GM19324 (cell line): ENCODE data around the gene MAGEB1.

Experiments used
- ATAC-seq: cut with Tn5 transposase; IDR thresholded peaks from one replicate; pipeline ENCODE4 v1.9.1; 2021; ENCODE audit warnings: mild to moderate bottlenecking, moderate library complexity; ENCODE audit not compliant: unreplicated experiment, low FRiP score

MAGEB1 gene, protein sequence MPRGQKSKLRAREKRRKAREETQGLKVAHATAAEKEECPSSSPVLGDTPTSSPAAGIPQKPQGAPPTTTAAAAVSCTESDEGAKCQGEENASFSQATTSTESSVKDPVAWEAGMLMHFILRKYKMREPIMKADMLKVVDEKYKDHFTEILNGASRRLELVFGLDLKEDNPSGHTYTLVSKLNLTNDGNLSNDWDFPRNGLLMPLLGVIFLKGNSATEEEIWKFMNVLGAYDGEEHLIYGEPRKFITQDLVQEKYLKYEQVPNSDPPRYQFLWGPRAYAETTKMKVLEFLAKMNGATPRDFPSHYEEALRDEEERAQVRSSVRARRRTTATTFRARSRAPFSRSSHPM

GRCh38 chrX:30246769-30247489 is at the start of gene MAGEB1:
MAGEB1 (plus strand) TSS chrX:30247146; CDS start chrX:30250494, 3,348 bp downstream.
- no peak for ATAC-seq

DNA sequence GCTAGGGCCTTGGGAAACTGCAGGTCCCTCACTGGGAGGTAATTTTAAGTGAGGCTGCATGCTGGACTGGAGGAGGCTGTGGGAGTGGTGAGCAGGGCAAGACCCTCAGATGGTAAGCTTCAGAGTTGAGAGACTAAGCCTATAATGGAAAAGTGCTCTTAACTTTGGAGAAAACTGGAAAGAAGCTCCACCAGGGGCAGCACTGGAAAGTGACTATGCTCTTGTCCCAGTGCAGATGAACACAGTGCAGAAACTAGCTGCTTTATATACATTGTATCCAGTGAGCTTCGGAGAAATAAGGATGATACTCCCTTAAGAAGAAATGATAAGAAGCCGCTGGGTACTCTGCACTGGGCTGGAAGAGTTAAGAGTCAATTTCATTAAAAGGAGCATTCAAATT is 34.8 kb upstream of the MAGEB1 start:
- no peak for ATAC-seq

DNA sequence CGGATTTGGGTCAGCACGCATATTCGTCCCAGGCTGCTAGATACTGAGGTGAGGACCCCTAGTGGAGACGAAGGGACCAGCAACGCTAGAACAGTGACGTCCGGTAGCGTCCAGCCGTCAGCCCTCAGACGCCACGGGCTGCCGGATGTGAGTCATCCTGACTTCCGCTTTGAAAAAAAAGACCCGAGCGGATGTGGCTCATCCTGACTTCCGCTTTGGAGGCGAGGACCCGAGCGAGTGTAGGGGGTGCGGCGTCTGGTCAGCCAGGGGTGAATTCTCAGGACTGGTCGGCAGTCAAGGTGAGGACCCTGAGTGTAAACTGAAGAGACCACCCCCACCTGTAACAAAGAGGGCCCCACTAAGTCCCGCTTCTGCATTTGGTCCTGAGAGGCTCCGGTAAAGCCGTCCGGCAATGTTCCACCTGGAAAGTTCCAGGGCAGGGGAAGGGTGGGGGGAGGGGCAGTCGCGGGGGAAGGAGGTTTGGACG is 31.5 kb upstream of the MAGEB1 start, which contains the start of gene MAGEB2:
Gene MAGEB2 (plus strand): TSS at position 207 of the 487 bp plus-strand sequence. CDS start 3,018 bp downstream, outside the sequence.
- no peak for ATAC-seq

DNA sequence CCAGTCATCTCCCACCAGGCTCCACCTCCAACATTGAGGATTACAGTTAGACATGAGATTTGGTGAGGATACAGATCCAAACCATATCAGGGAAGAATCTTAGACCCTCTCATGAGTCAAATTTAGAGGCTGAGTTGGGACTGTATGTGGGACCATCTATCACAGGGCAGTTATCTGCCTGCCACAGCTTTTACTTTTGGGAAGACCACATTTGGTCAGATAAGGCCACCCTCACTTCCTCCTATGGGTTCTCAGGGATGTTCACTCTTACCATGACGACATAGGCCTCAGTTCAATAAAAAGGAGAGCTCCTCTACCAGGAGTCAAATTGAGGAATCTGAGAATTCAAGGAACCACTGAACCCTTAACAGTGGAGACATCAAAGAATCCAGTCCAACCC is 29.5 kb upstream of the MAGEB1 start:
- no peak for ATAC-seq

GRCh38 chrX:30219372-30219771 is 27.6 kb upstream of the MAGEB1 start:
- ATAC-seq = no peak

DNA sequence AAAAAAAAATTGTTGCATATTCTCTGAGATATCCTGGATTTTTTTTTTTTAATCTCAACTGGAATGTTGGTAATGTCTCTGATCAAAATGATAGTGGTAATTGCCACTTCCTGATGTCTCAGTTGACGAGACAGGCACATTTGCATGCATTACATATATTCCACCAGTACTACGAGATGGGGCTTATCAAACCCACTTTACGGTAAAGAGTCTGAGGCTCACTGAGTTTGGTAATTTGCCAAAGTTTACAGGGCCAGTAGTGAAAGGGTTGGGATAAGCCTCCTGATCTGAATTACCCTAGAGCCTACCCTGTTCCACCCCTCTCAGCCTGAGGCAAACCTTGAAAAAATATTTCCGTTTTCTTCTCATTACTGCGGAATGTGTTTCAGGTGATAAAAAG is 26.3 kb upstream of the MAGEB1 start:
- no peak for ATAC-seq

GRCh38 chrX:30224536-30224935 is 22.4 kb upstream of the MAGEB1 start:
- no peak for ATAC-seq

DNA sequence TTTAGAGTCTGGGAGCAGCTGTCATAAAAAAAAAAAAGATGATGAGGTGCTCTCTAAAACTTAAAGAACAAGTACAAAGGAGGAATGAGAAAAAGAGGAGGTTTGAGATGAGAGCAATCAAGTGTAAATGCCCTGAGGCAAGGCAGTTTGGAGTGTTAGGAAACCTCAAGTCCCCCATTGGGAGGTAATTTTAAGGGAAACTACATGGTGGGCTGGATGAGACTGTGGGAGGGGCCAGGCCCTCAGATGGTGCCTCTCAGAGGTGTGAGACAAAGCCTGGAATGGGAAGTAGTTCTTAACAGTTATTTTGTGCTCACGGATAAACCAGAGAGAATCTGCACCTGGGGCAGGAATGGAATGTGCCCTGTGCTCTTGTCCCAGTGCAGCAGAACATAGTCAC is 18.4 kb upstream of the MAGEB1 start:
- ATAC-seq = no peak

GRCh38 chrX:30230395-30230794 is 16.6 kb upstream of the MAGEB1 start, which contains the start of gene MAGEB3:
MAGEB3 (plus strand) TSS chrX:30230657; CDS start chrX:30235925, 5,268 bp downstream.
- ATAC-seq = no peak

- no peak for ATAC-seq
Measured at GRCh38 chrX:30241724-30242415, 5.1 kb upstream of the MAGEB1 start, which contains the start of gene MAGEB4. MAGEB4 (plus strand) TSS chrX:30242000; CDS start chrX:30242136, 136 bp downstream.

DNA sequence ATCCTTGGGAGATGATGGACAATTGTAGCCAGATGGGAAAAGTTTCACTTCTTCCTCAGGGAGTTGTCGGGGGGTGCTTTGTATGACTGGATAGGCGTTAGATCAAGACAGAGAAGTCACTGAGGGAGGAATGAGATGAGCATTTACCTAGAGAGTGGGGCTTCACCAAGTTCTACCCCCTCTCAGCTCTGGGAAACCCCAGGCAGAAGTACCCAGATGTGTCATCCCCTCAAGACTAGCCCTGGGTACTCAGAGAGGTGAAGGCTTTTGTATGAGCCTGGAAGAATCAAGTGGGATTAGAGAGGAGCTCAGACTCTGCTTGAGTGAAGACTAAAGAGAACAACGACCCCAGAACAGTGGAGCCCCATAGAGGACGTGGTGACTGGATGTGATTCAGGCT is 1.9 kb downstream of the MAGEB1 start:
- peak; percentile 44 for ATAC-seq

DNA sequence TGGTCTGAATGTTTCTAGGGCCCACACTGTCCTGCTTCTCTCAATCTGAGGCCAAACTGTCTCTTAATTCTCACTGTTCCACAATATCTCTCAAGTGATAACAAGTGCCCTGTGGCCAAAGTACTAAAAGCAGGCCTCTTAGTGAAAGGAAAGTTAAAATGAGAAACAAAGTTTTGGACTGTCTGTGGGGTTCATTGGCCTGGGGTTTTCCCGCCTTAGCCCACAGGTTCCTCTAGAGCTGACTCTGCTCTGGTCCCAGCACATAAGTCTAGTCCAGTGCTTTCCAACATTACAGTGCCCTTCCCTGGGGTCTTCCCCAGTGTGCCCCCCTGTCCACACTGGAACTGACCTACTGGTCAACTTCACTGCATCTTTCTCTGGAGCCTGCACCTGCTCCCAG is 6.3 kb downstream of the MAGEB1 start:
- ATAC-seq = peak; percentile 44

DNA sequence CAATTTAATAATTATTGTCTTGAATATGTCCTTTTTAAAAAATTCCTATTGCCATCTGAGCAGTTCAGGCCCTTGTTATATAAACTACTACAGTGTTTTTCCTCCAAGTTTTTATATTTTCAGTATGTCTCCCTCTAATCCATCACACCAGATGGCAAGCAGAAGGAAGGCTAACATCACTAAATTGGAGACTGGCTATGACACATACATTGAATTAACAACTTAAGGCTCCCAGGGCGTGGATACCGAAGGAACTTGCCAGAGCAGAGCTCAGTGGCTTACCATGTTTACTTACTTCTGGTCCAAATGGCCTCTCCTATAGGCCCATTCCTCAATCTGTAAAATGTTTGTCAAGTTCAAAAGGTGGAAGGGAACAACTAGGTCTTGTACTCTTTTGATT is 13.0 kb downstream of the MAGEB1 start:
- ATAC-seq = no peak

DNA sequence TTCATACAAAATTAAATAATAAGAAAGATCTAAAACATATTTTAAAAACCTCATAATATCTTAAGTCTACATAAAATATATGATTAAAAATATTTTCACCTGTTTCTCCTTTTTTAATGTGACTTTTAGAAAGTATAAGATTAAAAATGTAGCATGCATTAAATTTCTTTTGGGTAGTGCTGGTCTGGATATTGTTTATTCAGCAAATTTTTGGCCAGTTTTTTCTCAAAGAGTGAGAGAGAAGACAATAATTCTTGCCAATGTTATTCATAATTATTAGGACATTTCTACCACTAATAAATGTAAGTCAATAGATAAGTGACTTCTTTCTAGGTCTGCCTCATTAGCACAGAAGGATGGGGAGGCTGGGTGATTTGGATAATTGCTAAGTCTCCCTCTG is 14.1 kb downstream of the MAGEB1 start:
- no peak for ATAC-seq

- ATAC-seq = no peak
Measured at GRCh38 chrX:30262763-30263162, 15.8 kb downstream of the MAGEB1 start.

GRCh38 chrX:30270639-30271038 is 23.7 kb downstream of the MAGEB1 start:
- ATAC-seq = no peak

GRCh38 chrX:30275498-30275897 is 28.6 kb downstream of the MAGEB1 start:
- no peak for ATAC-seq

DNA sequence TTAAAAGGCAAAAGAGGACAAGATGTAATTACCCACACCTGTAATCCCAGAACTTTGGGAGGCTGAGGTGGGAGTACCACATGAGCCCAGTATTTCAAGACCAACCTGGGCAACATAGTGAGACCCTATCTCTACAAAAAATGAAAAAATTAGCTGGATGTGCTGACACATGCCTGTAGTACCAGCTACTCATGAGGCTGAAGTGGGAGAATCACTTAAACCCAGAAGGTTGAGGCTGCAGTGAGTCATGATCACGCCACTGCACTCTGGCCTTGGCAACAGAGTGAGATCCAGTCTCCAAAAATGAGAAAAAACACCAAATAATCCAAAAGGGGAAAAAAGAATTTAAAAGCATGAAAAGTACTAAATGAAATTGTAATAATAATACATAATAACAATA is 31.4 kb downstream of the MAGEB1 start:
- no peak for ATAC-seq

- ATAC-seq = no peak
Measured at GRCh38 chrX:30280428-30280827, 33.5 kb downstream of the MAGEB1 start.

DNA sequence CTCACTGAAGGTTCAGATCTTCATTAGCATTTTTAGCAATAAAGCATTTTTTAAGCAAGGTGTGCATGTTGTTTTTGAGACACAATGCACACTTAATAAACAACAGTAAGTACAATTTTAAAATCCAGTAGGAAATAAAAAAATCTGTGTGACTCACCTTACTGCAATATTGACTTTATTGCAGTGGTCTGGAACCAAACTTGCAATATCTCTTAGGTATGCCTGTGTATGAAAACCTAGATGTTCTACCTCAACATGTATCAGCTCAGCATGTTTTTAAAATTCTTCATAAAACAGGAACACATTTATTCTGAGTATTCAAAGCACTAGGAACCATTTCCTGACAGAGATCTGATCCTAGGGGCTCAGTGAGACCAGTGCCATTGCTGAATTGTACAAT is 35.6 kb downstream of the MAGEB1 start:
- ATAC-seq = no peak
